ENCODE measurements around the gene LZTS3. TPM values are rescaled to one million over a fixed set of nuclear protein-coding genes. Genes with fewer than 3 reads are reported as not detected.

Gene LZTS3
- total and polyA plus RNA-seq, 2 of the 13 experiments (the other 11 are each of a cell fraction or from before 2014, with no cell fraction given): 10.1 to 31.3 TPM

DNA sequence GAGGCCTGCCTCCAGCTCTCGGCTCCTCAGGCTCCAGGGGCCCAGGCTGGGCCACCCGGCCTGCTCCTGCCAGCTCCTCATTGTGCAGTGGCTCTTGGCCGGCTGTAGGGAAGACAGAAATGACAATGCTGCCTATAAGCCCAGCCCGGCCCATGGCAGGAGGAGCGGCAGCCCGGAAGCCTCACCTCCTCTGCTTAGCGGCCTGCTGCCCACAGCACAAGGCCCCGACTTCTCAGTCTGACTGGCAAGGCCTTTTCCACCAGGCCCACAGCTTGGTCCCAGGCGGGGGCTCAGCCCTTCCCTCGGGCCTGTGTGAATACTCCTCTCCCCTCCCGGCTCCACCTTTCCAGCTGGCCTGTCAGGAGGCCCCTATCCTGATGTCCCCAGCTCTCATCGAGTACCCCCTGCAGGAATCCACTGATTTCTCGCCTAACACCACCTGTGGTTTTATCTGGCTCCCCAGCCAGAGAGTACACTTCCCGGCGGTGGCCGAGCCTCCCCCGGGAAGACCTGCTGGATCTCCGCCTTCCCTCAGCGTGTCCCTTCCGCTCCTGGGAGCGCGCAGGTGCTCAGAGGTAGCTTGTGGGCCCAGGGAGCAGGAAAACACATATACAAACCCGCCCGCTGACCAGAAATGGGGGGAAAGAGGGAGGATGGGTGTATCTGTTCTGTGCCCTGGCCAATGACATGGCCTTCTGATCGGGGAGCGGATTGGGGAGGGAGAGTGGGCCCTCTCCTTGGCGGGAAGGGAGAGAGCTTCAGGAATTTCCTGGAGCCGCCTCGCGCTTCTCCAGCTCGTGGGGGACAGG, 30.2 kb upstream of the LZTS3 start (continued):
- TF ChIP-seq, protein P1, sequence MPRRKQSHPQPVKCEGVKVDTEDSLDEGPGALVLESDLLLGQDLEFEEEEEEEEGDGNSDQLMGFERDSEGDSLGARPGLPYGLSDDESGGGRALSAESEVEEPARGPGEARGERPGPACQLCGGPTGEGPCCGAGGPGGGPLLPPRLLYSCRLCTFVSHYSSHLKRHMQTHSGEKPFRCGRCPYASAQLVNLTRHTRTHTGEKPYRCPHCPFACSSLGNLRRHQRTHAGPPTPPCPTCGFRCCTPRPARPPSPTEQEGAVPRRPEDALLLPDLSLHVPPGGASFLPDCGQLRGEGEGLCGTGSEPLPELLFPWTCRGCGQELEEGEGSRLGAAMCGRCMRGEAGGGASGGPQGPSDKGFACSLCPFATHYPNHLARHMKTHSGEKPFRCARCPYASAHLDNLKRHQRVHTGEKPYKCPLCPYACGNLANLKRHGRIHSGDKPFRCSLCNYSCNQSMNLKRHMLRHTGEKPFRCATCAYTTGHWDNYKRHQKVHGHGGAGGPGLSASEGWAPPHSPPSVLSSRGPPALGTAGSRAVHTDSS (CRISPR knock-in tag; conservative IDR thresholded peaks at IDR 0.05): peak; percentile 86; the same call in 1 of the 2 replicates
- TF ChIP-seq SYNCRIP (IDR thresholded peaks at IDR 0.05; ENCODE audit: insufficient read depth, low read depth, low read length): no peak
- TF ChIP-seq ATF7 (IDR thresholded peaks at IDR 0.05): no peak
- no peak for TF ChIP-seq ATF7 (CRISPR knock-in tag; IDR thresholded peaks at IDR 0.05)
- TF ChIP-seq, protein P2, sequence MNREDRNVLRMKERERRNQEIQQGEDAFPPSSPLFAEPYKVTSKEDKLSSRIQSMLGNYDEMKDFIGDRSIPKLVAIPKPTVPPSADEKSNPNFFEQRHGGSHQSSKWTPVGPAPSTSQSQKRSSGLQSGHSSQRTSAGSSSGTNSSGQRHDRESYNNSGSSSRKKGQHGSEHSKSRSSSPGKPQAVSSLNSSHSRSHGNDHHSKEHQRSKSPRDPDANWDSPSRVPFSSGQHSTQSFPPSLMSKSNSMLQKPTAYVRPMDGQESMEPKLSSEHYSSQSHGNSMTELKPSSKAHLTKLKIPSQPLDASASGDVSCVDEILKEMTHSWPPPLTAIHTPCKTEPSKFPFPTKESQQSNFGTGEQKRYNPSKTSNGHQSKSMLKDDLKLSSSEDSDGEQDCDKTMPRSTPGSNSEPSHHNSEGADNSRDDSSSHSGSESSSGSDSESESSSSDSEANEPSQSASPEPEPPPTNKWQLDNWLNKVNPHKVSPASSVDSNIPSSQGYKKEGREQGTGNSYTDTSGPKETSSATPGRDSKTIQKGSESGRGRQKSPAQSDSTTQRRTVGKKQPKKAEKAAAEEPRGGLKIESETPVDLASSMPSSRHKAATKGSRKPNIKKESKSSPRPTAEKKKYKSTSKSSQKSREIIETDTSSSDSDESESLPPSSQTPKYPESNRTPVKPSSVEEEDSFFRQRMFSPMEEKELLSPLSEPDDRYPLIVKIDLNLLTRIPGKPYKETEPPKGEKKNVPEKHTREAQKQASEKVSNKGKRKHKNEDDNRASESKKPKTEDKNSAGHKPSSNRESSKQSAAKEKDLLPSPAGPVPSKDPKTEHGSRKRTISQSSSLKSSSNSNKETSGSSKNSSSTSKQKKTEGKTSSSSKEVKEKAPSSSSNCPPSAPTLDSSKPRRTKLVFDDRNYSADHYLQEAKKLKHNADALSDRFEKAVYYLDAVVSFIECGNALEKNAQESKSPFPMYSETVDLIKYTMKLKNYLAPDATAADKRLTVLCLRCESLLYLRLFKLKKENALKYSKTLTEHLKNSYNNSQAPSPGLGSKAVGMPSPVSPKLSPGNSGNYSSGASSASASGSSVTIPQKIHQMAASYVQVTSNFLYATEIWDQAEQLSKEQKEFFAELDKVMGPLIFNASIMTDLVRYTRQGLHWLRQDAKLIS (CRISPR knock-in tag; IDR thresholded peaks at IDR 0.05): no peak
- TF ChIP-seq ZNF780A (CRISPR knock-in tag; IDR thresholded peaks at IDR 0.05): peak; percentile 86
- TF ChIP-seq ZFP90 (CRISPR knock-in tag; IDR thresholded peaks at IDR 0.05; ENCODE audit: borderline replicate concordance): no peak; the same call in none of the 2 replicates
- no peak for TF ChIP-seq ZFP36L2 (CRISPR knock-in tag; IDR thresholded peaks at IDR 0.05)
- no peak for TF ChIP-seq CEBPG (CRISPR knock-in tag; IDR thresholded peaks at IDR 0.05)
- TF ChIP-seq ZNF343 (CRISPR knock-in tag; IDR thresholded peaks at IDR 0.05): no peak
- no peak for TF ChIP-seq NFYC (CRISPR knock-in tag; IDR thresholded peaks at IDR 0.05)
- no peak for TF ChIP-seq TEAD3 (CRISPR knock-in tag; optimal IDR thresholded peaks at IDR 0.05; ENCODE audit: borderline replicate concordance)
- no peak for TF ChIP-seq ZBTB3 (CRISPR knock-in tag; IDR thresholded peaks at IDR 0.05; ENCODE audit: borderline replicate concordance, low read depth)
- no peak for TF ChIP-seq ZNF101 (CRISPR knock-in tag; IDR thresholded peaks at IDR 0.05; ENCODE audit: borderline replicate concordance, low read depth)
- peak; percentile 35; the same call in 1 of the 2 replicates for TF ChIP-seq GPN1 (CRISPR knock-in tag; IDR thresholded peaks at IDR 0.05; ENCODE audit: borderline replicate concordance)
- TF ChIP-seq, protein P3, sequence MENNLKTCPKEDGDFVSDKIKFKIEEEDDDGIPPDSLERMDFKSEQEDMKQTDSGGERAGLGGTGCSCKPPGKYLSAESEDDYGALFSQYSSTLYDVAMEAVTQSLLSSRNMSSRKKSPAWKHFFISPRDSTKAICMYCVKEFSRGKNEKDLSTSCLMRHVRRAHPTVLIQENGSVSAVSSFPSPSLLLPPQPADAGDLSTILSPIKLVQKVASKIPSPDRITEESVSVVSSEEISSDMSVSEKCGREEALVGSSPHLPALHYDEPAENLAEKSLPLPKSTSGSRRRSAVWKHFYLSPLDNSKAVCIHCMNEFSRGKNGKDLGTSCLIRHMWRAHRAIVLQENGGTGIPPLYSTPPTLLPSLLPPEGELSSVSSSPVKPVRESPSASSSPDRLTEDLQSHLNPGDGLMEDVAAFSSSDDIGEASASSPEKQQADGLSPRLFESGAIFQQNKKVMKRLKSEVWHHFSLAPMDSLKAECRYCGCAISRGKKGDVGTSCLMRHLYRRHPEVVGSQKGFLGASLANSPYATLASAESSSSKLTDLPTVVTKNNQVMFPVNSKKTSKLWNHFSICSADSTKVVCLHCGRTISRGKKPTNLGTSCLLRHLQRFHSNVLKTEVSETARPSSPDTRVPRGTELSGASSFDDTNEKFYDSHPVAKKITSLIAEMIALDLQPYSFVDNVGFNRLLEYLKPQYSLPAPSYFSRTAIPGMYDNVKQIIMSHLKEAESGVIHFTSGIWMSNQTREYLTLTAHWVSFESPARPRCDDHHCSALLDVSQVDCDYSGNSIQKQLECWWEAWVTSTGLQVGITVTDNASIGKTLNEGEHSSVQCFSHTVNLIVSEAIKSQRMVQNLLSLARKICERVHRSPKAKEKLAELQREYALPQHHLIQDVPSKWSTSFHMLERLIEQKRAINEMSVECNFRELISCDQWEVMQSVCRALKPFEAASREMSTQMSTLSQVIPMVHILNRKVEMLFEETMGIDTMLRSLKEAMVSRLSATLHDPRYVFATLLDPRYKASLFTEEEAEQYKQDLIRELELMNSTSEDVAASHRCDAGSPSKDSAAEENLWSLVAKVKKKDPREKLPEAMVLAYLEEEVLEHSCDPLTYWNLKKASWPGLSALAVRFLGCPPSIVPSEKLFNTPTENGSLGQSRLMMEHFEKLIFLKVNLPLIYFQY (CRISPR knock-in tag; IDR thresholded peaks at IDR 0.05; ENCODE audit: borderline replicate concordance): no peak
- no peak for TF ChIP-seq TBL1XR1 (IDR thresholded peaks at IDR 0.05; ENCODE audit: borderline replicate concordance, low read length, partially characterized antibody)
- TF ChIP-seq ARID2 (CRISPR knock-in tag; IDR thresholded peaks at IDR 0.05; ENCODE audit: borderline replicate concordance): no peak; the same call in 1 of the 2 replicates
- no peak; the same call in 1 of the 2 replicates for TF ChIP-seq SOX5 (CRISPR knock-in tag; IDR thresholded peaks at IDR 0.05; ENCODE audit: borderline replicate concordance)
- no peak for TF ChIP-seq AHR (CRISPR knock-in tag; IDR thresholded peaks at IDR 0.05)
- 0 out of 2 replicates have a peak, but pooled peaks have one; percentile 28 for TF ChIP-seq CCDC6 (CRISPR knock-in tag; IDR thresholded peaks at IDR 0.05)
